HG03039 (cell line): ENCODE data around the gene FBN2.

ENCODE experiments used
- ATAC-seq: cut with Tn5 transposase; IDR thresholded peaks from one replicate; pipeline ENCODE4 v1.9.1; 2021; ENCODE audit warnings: mild to moderate bottlenecking, moderate library complexity; ENCODE audit not compliant: unreplicated experiment

FBN2 gene

DNA sequence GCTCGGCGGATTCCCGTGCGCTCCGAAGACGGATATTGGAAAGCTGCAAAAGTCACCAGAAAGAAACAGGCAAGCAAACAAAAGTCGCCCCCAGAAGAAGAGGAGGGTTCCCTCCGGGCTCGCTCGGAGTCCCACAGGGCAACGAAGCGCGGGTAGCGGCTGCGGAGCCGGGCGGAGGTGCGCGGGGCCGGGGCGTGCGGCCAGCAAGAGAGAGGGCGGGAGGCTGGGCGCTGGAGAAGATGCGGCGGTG, at the start of gene FBN2:
Gene FBN2 (minus strand): TSS at position 246 of the 250 bp plus-strand sequence. CDS start 642 bp downstream, outside the sequence.
- ATAC-seq, result no peak

DNA sequence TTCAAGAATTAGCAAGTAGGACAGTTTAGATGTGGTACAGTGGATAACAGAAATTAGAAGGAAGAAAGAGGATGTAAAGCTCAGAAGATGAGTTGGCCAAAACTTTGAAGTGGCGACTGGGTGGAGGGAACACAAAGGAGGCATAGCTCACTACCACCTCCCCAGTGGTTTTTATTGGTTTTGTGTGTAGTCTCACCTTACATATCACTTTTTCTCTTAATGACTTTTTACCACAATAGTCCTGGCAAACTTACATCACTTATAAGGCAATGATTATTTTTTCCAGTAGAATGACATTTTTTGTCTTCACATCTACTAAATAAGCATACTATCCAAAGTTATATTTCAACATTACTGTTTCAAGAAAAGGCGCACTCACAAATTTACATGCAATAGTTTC, 49.2 kb upstream of the FBN2 start:
- no peak for ATAC-seq

DNA sequence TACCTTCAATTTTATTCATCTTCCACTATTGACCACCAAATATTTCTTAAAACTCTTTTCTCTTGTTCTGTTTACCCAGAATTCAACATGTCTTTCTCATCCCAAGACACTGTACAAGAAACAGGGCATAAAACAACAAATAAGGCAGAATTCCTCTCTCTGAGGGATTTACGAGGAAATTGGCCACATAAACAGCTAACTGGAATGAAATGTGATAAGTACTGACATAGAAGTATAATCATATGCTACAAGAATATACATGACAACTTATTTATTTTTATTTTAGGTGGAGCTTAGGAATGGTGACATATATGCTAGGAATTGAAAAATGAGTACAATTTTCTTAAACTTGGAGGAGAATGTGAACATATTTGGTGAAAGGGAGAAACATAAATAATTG, 48.8 kb upstream of the FBN2 start:
- no peak for ATAC-seq

DNA sequence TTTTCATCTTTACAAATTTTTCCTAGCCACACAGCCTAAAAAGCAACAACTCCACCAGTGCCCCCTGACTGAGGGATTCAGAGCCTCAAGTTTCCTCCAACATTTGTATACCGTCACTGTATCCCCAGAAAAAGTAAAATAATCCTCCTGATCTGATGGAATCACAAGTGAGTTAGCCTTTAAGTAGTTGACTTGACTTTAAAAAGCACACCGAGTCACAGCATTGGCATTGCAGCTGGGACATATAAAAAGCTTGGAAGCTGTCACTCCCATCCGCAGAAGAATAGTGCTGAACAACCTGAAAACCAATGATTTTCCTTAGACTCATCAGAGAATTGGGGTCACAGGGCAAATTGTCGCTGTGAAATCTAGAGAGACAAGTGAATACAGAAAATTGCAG, 41.6 kb upstream of the FBN2 start:
- no peak for ATAC-seq

DNA sequence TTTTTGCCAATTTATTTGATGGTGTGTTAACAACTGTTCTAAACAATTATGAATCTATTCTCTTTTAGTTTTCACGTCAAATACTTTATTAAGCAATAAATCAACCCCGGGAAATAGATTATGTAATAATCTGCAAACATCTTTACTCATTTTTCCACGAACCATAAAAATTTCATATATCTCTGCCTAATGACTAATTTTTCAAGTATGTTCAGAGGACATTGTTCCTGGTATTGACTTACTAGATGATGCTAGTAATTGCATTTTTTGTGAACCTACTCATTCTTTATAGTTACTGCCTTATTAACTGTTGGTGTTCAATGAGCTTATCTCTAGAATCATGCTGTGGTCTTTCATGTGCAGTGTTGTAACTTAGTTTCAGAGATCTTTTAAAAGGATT, 41.0 kb upstream of the FBN2 start:
- ATAC-seq, result no peak

DNA sequence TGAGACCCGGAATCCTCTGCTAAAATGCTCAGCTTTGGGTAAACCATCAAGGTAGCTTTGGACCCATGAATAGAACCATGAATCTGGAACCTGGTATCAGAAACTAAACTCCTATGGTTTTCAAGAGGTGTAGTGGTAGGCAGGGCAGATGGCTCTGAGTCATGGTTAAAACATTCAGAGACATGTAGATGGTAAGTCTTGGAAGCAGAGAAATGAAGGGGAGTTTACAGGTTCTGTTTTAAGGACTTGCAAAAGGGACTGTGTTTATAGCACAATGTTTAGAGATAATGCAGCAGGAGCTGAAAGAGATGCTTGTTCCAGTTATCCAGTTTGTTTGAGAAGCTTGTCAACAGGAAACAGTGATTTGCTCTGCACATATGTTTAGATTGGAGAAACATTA, 36.0 kb upstream of the FBN2 start:
- no peak for ATAC-seq

DNA sequence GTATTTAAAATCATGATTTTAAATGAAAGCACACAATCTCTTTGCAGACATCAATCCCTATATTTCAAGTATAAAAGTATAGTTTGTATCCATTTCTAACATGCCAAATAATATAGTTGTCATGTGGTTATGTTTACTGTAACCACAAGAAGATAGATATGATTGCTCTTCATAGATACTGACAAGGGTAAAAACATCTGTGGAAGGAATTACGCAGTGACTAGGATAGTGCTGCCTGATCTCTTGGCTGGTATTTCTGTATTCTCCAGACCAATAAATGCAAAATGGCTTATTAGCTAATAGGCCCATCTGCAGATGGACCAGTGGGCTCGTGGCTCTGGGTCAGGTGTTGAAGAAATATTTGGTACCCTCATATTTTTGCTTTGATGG, 34.9 kb upstream of the FBN2 start:
- ATAC-seq, result no peak

DNA sequence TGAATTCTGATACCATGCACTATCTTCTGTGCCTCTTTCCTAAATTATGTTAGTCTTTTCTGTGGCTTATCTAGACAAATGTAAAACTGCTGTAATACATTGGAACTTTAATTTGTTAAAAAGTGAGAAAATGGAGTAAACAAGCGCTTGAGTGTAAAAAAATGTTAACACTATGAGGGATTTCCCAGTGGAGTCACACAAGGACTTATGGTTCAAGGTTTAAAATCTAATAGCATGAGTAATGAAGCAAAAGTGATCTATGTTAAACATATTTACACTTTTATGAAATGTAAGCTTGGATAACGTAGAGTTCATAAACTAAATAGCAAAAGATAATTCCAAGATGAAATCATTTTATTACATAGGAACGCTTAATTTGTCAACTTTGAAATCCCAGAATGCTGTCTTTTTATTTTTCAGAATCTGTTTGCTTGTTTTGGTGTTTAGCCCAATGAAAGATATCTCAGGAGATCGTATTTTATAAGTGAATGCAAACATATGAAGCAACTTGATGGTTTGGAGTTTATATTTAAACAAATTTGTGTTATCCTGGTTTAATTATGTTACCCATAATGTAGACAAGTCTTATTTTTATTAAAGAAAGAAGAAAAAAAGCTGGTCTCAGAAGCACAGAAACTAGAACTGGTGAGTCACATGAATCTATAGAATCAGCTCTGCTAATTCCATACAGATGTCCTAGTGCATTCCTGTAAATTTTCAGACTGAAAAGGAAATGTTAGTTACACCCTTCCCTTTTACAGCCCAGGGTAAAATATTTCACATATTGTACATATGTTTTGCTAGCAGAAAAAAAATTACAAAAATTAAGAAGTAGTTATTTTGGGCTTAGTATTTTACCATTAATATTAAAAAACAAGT, 34.2 kb upstream of the FBN2 start:
- ATAC-seq, result no peak

DNA sequence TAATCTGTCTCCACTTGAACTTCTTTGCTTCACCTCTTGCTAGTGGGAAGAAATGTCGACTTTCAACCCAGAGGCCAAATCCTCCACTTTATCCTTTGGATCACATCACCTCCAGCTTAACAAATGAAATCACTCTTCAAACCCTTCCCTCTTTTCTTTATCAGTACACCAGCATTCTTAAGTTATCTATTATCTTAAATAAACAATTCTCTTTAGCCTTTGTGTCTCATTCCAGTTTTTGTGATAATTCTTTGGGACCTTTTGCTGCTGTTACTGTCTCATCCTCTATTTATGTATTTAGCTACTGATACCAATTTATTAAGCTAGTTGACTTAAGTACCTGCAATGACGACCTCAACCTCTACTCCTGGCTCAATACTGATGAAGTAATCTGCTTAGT, 28.1 kb upstream of the FBN2 start:
- no peak for ATAC-seq

DNA sequence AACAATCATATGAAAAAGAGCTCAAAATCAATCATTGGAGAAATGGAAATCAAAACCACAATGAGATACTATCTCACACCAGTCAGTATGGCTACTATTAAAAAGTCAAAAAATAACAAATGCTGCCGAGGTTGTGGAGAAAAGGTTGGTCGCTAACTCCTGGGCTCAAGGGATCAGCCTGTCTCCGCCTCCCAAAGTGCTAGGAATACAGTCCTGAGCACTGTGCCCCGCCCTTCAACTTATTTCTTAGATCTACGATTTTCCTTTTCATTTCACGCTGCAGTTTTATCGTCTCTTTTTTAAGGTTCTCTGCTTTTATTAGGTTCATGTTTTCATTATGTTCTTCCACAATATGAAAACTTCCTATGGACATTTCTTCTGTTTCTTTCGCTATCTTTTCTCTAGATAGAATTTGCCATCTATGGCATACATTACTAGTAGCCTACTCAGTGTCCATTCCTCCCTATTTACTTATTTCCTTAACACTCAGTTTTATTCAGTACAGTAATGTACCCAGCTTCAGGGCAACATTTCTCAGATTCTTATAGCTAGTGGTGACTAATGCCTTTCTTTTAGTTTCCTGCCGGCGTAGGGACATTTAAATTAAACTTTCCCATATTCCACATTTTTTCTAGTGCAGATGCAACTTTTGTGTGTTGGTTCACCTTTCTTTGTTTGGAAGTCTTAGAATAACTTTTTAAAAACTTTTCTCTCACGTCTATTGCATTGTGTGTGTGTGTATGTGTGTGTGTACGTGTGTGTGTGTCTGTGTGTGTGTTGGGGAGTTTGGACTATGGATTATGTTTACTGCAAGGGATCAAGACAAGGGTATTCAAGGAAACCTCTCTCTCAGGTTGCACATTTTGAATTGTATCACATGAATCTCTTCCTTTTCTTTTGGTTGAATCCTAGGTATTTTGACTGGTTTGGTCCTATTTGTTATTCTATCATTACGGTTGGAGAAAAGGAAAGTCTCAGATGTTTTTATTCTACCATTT, 21.6 kb upstream of the FBN2 start:
- ATAC-seq, result no peak

DNA sequence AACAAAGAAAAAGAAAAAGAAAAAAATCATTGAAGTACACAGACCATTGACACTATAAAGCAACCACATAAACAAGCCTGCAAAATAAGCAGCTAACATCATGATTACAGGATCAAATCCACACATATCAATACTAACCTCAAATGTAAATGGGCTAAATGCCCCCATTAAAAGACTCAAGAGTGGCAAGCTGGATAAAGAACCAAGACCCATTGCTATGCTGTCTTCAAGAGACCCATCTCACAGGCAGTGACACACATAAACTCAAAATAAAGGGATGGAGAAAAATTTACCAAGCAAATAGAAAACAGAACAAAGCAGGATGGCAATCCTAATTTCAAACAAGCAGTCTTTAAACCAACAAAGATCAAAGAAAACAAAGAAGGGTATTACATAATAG, 15.7 kb upstream of the FBN2 start:
- ATAC-seq, result no peak

DNA sequence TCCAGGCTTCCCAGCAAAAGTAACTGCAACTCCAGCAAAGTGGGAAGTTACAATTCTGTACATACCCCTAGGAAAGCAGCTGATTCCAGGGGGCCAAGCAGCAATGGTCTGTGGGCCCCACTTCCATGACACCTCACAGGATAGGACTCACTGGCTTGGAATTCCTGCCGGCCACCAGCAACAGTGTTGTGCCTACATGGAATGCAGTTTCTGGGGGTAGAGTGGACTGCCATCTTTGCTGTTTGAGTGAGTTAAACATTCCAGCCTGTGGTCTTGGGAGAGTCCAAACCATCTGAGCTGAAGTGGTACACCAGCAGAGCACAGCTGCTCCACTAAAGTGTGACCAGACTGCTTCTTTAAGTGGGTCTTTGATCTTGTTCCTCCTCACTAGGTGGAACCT, 13.4 kb upstream of the FBN2 start:
- no peak for ATAC-seq

DNA sequence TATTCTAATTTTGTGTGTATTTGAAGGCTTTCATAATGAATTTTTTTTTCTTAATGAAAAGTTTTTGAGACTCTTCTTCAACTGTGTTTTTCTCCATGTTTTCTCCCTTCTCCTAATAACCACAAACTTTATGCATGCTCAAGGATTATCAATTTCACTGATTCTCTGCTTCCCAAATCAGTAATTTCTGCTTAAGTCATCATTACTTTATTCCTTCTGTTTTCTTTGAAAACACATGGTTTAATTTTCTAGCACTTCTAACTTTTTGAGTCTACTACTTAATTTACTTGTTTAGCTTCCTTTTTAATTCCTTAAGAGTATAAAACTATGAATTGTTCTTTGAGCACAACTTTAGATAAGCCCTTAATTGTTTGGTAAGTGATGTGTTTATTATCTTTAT, 11.5 kb upstream of the FBN2 start:
- no peak for ATAC-seq

DNA sequence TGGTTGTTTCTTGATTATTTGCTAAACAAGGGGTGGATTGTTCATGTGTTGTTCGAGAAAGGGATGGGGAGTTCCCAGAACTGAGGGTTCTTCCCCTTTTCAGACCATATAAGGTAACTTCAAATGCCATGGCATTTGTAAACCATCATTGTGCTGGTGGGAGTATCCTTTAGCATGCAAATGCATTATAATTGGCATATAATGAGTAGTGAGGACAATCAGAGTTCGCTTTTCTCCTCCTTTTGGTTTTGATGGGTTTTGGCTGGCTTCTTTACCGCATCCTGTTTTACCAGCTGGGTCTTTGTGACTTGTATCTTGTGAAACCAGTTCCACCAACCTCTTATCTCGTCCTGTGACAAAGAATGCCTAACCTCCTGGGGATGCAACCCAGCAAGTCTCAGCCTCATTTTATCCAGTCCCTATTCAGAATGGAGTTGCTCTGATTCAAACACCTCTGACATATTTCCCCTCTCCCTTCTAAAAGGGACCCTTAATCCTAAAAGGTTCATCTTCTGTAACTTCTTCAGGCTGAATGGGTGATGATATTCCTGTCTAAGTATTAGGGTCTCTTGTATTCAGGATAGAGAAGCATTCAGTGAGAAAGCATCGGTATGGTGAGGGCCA, 8.7 kb upstream of the FBN2 start:
- no peak for ATAC-seq

DNA sequence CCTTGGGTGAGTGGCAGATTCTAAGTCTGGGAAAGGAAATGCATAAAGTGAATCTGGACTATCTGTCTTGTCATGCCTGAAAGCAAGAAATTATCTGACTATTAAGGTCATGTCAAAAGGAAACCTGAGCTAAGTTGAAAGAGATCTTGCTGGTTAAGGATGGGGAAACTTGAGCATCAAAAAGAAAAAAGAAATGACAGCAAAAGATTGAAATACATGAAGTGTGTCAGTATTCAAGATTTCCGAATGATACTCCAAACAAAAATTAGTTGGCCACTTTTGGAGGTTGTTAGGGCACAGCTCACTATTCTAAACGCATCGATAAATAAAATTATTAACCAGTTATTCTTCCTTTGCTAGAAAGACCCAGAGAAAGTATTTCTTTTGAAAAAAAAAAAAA, 3.3 kb upstream of the FBN2 start:
- ATAC-seq, result no peak

DNA sequence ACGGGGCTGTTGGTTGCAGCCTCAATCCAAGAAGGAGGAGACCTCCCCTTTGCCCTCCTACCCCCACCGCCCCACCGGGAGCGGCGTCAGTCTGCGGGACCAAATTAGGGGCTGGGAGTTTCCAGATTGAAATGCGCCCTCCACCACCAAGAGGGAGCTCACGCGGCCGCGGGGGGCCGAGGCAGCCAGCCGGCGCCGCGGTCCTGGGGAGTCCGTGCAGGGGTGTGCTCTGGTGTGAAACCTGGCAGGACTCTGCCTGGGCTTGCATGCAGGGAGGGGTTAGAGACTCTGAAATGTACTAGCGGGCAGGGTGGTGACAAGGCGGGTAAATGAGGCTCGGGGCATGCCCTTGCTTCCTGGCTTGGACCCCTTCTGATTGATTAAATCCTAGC, 989 bp upstream of the FBN2 start:
- ATAC-seq, result no peak

DNA sequence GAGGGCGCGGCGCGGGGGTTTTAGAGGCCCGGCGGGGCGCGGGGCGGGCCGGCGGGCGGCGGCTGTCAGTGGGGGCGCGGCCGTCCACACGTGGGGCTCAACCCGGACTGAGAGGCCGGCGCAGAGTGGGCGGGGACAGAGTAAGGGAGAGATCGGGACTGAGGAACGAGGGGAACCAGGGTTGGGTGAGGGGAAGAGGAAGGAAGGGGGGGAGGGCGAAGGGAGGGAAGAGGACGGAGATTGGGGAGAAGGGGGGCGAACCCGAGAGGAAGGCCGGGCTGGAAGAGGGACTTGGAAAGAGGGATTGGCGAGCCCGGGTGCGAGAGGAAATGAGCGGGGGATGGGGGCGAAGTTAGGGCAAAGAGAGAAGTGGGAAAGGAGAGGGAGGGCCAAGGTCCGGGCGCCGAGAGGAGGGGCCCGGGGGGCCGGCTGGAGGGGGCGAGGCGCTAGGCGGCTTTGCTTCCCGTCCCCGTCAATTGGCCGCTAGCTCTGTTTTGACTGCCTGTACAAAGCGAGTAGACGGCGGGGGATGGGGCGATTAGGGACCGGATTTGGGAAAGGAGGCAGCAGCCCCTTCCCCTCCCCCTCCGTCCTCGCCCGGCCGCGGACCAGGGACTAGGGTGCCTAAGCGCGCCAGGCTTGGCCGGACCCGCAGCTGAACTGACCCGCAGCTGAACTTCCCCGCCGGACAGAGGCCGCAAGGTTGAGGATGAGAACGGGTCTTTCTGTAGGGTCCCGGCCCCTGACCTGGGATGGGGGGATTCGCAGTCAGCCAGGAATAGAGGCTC, 399 bp upstream of the FBN2 start:
- ATAC-seq, result no peak

DNA sequence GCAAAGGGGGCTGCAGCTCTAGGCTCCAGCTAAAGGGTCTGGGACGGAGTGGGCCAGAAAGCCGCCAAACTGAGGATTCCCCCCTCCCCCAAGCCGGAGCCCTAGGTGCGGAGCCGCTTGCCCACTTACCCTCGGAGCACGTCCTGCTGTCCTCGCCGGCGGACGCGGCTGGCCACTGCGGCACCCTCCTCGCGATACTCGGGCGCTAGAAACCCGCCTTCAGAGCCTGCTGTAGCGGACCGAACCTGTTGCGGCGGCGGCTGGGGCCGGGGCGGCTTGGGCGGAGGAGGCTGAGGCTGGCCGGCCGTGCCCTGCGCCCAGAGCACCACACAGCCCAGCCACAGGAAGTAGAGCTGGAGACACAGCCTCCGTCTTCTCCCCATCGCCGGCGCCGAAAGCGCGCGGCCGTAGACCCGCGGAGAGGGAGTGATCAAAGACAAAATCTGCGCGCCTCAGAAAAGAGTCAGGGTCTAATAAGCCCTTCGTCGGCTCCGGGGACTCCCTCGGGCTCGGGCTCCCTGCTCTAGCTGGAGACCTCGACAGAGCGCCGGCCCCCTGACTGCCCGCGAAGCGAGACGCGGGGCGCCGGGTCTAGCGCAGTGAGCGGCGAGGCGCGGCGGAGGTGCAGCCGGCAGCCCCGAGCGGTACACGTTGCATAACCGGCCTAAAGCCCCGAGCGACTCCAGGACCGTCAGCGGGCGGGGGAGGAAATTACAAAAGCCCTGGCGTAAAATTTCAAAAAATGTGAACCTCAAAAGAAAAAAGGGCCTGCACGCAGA, 635 bp downstream of the FBN2 start:
- ATAC-seq, result no peak

DNA sequence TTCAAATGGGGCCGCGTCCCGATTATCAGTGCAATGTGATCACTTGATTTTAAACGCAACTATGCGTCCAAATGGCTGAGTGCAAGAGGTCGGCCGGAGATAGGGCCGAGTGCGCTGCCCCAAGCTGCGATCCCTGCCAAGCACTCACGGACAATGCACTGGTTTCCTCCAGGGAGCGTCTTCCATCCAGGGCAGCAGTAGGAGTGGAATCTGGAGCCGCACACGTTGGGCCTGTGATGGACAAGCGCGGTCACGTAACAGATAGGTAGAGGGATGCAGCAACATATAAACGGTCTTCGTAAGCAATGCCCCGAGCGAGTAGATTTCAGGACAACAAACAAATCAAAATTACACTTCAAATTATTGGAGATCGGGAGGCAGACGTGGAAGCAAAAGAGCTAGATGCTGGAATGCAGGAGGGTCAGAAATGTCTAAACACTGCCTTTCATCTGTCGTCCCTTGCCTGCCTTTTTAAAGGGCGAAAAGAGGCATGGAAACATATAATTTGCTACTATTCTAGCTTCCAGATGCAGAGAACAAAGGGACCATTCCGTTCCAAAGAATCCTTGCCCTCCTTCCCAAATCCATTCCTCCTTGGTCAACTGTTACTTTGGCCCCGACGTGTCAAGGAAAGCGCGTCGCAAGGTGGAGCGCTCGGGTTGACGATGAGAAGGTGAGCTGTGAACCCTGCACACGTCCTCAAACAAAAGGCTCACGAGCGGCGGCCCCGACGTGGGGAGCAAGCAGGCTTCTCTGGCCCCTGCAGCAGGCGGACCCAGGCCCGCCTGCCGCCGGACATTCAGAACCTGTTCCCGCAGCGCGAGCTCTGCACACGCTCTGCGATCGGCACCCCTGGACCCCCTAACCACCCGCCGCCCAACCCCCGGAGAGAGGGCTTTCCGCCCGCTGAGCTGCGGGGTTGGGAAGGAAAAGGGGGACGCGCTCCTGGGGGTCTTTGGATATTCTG, 1.5 kb downstream of the FBN2 start:
- no peak for ATAC-seq
